Epithelial cell of esophagus (primary cell): ENCODE results near the gene FOXJ2.
"Not testable (repeated sequence)": the region's sequence is repeated elsewhere in the genome, so short reads cannot be mapped to it uniquely, and the experiment has no call there.

Experiments
- DNase-seq: peaks from one replicate; pipeline ENCODE4 v3.0.0; 2010; ENCODE audit warnings: low read depth
- H3K4me3 ChIP-seq: 2 replicates; pipeline ENCODE4 v1.5.1; 2011; ENCODE audit warnings: mild to moderate bottlenecking, low read length, control low read depth
- CTCF ChIP-seq: IDR thresholded peaks from 2 replicates; pipeline ENCODE4 v1.5.1; 2011; ENCODE audit warnings: low read depth, mild to moderate bottlenecking, low read length, control low read depth, inconsistent platforms; ENCODE audit not compliant: insufficient read depth; ENCODE audit errors: missing control alignments

FOXJ2 gene

DNA sequence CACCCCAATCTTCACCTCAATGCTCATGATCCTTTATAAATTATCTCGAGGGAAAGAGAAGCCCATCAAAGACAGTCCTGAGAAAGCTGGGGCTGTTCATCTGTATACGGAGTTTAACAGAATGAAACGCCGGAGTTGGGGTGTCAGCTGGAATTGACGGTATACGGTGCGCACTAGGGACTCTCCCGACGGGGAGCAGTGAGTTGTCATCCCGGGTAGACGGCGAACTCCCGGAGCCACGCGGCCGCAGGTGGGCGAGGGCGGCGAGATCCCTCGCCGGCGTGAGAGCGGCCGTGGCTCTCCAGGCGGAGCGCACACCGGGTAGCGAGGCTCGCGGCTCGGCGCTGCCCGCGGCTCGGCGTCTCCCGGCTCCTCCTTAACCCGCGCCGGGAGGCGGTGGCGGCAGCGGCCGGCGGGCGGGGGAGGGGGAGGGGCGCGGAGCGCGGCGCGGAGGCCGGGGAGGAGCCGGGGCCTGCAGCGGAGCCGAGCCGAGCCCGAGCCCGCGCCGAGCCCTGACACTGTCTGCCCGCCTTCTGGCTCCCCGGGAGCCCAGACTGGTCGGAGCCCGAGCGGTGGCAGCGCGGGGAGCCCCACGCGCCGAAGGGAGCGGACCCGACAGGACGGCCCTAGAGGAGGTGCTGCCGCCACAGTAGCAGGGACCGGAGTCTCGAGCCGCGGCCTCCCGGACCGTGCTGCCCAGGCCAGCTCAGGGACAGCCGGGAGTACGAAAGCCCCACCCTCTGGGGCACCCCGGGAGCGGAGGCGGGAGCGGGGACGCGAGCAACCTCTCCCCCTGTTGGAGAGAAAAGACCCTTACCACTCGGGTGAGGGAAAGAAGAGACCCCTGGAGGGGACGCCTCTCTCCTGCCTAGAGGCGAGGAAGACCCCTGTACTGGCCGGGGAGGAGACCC, at the start of gene FOXJ2:
Gene FOXJ2, plus strand, starts transcription at position 475 of the 911 bp plus-strand sequence. CDS start 7,117 bp downstream, outside the sequence.
- peak within 1 kb of the TSS; percentile 94 for H3K4me3 ChIP-seq
- no peak for TF ChIP-seq CTCF
- peak; percentile 81 for DNase-seq

- not testable (repeated sequence) for DNase-seq, H3K4me3 ChIP-seq
Observed at GRCh38 chr12:7983019-7983418, 49.5 kb upstream of the FOXJ2 start.

DNA sequence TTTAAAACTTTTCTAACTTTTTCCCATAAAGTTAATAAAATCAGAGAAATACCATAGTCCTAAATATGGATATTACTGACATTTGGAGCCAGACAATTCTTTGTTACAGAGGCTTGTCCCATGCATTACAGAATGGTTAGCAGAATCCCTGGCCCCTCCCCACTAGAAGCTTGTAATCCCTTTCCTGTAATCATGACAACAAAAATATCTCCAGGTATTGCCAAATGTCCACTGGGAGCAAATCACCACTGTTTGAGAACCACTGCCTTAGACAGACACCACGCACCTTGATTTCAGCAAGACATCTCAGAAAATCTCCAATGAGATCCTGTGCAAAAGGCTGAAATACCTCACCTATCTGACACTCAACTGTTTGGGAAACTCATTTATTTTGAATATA, 49.1 kb upstream of the FOXJ2 start:
- DNase-seq, H3K4me3 ChIP-seq: not testable (repeated sequence)

DNA sequence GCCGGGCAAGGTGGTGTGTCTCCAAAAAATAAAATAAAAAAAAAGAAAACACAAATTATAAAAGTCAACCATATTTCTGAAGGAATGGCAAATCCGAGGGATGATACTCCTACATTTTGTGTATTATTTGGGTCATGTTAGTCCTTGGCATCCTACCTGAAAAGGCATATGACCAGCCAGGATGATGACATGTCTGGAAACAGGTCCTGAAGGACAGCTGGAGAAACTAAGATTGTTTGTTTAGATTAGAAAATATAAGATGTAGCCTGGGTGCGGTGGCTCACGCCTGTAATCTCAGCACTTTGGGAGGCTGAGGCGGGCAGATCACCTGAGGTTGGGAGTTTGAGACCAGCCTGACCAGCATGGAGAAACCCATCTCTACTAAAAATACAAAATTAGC, 47.6 kb upstream of the FOXJ2 start:
- no peak for TF ChIP-seq CTCF
- DNase-seq: no peak
- H3K4me3 ChIP-seq: no peak overlapping the region

GRCh38 chr12:7985802-7986418, 46.6 kb upstream of the FOXJ2 start:
- no peak for DNase-seq
- no peak overlapping the region for H3K4me3 ChIP-seq
- TF ChIP-seq CTCF: no peak

DNA sequence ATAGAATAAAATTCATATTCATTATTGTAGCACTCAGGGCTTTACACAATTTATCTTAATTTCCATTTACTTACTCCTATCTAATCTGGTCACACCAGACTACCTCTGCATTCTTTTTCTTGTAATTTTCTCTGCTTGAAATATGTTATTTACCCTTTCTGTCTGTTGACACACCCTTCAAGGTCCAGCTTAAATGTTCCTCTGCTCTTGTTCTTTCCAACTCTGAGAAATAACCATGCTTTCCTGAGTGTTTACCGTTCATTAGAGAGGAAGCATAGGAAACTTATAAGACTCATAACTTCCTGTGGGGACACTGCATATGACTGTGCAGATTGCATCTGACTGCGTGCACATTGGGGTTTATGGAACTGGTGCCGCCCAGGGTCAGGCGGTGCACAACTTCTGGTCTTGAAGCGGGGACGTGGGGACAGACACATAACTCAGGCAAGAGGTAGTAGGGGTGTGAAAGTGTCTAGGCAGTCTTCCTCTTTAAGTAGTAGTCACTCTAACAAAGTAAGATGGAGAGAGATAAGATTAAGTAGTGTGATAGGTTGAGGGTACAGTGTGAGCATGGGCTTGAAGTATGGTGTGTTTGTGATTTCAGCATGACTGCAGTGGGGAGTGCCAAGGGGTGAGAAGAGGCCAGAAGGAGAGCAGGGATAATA, 42.6 kb upstream of the FOXJ2 start:
- no peak for TF ChIP-seq CTCF
- DNase-seq: no peak
- H3K4me3 ChIP-seq: no peak overlapping the region

GRCh38 chr12:7991535-7991934, 41.0 kb upstream of the FOXJ2 start:
- no peak for DNase-seq
- no peak for TF ChIP-seq CTCF
- no peak overlapping the region for H3K4me3 ChIP-seq
